Measurements from ENCODE around the gene SMIM1.
A peak's percentile ranks its signal among the peaks of the same experiment; 100 is the strongest.

Gene SMIM1

DNA sequence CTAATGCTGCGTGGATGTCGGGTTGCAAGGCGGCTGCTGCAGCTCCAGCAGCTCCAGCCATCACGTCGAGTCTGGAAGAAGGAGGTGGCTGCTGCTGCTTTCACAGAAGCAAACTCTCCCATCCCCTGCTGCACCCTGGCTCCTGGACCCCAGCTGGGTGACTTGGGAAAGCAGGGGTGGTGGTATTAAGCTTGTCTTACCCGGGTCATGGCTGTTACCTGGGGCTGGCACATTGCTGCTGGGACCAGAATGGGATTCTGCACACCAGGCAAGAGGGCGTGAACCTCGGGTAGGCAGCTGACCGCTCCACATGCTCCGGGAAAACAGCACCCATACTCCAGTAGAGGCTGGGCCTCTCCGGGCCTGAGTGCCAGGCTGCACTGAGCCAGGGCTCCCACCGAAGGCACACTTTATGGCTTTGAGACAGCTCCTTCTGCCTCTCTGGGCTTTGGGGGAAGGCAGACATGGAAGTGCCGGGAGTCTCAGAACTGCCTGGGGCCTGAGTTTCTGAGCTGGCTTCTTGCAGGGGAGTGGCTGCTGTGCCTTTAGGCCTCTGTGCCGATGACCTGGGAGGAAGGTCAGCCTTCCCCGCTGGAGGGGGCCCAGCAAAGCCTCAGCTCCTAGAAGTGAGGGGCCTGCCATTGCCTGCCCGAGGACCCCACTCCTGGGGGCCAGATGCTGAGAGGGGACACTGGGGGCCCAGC lies 1.2 kb downstream of the SMIM1 start:
- no peak overlapping the region for H3K4me3 Mint-ChIP-seq
- no peaks in the 10 kb centered on the region for H3K9me3 Mint-ChIP-seq
- H3K4me1 Mint-ChIP-seq (ENCODE audit: low read depth): peaks cover 35% of the 10 kb centered on the region
- intact Hi-C loops (cut with micrococcal nuclease): no loop called here
- no peak overlapping the region for H3K27ac Mint-ChIP-seq
- H3K36me3 Mint-ChIP-seq (ENCODE audit: low read depth): peaks cover 7% of the 10 kb centered on the region
- peaks cover 36% of the 10 kb centered on the region for H3K27me3 Mint-ChIP-seq

DNA sequence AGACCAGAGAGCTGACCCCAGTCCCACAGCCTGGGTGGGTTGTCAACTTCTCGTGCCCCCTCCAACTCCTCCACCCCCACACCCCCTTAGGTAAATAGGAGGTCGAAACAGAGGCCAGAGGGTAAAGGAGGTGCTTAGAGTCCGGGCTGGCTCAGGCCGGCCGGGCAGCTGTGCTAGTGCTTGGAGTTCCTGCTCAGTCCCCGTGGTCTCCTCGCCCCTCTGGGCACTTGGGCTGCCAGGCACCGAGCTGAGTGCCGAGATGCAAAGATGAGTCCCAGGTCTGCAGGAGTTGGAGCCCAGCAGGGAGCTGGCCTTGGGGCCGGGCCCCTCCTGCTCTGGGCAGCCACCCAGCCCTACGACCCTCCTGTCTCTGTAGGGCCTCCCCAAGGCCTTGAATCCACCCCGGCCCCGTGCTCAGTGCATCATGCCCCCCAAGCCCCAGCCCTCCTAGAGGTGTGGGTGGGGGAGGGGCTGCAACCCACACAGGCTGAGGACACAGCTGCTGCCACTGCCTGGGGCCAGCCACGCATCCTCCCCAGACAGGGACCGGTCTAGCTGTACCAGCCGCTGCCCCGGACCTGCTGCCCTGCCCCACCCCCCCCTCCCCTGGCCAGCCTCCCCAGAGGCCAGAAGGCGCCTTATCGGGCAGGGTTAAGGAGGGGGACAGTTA lies 1.9 kb downstream of the SMIM1 start:
- Mint-ChIP-seq H3K27ac (no peak overlapping the region), H3K4me3 (no peak overlapping the region), H3K27me3 (peaks cover 32% of the 10 kb centered on the region), H3K36me3 (ENCODE audit: low read depth) (peaks cover 14% of the 10 kb centered on the region), H3K9me3 (no peaks in the 10 kb centered on the region), H3K4me1 (ENCODE audit: low read depth) (peaks cover 42% of the 10 kb centered on the region)
- intact Hi-C loops (cut with micrococcal nuclease): no loop called here

DNA sequence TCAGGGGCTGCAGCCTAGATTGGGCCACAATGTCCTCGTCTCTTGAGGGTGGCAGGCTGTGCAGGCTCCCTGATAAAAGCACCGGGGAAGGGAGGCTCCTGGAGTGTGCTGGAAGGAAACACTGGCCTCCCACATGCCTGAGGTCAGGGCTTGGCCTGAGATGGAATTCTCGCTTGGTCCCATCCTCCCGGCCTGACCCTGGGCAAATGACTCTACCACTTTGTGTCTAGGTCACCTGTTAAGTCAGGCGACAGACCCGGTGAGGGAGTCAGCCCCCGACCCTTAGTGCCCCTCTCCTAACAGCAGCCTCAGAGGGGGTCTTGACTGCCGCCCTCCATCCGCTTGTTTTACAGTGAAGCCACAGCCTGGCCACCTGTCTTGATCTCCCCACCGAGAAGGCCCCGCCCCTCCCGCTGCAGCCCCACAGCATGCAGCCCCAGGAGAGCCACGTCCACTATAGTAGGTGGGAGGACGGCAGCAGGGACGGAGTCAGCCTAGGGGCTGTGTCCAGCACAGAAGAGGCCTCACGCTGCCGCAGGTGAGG lies 2.5 kb downstream of the SMIM1 start:
- intact Hi-C loops (cut with micrococcal nuclease): no loop called here
- Mint-ChIP-seq H3K36me3 (ENCODE audit: low read depth) (peaks cover 20% of the 10 kb centered on the region), H3K9me3 (no peaks in the 10 kb centered on the region), H3K27me3 (peaks cover 32% of the 10 kb centered on the region), H3K27ac (no peak overlapping the region), H3K4me3 (peak overlapping the region; percentile 34), H3K4me1 (ENCODE audit: low read depth) (peaks cover 46% of the 10 kb centered on the region)

DNA sequence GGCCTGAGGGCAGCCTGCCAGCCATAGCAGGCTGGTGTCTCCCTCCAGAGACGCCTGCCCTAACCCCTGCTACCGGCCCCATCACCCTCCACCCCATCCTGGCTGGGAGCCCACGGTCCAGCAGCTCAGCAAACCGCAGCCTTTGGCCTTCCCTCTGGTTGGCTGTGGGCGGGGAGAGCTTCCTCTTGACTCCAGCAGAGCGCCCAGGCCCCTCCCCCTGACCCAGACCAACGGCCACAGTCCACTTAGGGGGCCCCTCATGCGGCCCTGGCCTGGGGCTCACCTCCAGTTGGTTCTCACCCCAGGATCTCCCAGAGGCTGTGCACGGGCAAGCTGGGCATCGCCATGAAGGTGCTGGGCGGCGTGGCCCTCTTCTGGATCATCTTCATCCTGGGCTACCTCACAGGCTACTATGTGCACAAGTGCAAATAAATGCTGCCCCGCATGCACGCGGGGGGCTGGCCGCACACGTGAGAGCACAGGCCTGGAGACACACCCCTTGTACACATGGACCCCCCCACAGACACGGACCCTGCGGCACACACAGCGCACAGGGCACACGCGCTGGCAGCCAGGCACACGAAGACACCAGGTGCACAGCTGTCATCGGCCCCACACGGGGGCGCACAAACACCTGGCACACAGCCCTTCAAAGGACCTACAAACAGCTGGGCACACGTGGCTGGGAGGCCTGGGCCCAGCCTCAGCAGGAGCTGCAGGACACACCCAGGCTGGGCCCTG lies 3.1 kb downstream of the SMIM1 start:
- Mint-ChIP-seq H3K4me3 (peak overlapping the region; percentile 34), H3K27me3 (peaks cover 27% of the 10 kb centered on the region), H3K4me1 (ENCODE audit: low read depth) (peaks cover 46% of the 10 kb centered on the region), H3K9me3 (no peaks in the 10 kb centered on the region), H3K27ac (peak overlapping the region; percentile 12), H3K36me3 (ENCODE audit: low read depth) (peaks cover 26% of the 10 kb centered on the region)
- intact Hi-C loops (cut with micrococcal nuclease): no loop called here

DNA sequence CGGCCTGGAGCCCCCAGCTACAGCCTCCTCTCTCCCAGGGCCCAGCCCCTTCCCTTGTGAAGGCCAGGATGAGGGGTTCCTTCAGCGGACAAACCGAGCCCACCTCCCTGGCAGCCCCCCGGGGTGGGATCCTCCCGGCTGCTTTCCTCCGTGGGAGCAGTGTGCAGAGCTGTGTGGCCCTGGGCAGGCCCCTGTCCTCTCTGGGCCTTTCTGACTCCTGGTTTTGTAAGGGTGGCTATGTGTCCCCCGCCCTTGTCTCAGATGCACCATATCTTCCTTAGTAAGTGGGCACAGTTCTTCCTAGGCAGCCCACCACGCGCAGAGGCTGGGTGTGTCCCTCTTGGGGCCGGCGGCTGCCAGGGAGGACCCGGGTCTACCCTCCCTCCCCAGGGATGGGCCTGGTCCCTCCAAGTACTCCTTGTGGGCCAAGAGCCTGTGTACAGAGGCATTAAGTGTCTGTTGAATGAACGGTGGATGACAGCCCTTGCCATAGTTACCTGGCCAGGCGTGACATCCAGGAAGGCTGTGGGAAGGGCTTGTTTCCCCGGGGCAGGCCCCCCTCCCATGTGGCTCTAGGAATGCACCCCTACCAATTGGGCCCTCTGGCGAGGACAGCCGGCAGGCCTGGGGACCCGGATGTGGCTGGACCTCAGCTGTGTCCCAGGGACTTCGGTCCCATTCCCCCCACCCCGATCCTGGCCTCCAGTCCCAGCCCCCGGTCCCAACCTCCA lies 3.8 kb downstream of the SMIM1 start:
- intact Hi-C loops (cut with micrococcal nuclease): no loop called here
- Mint-ChIP-seq H3K36me3 (ENCODE audit: low read depth) (peaks cover 34% of the 10 kb centered on the region), H3K4me3 (no peak overlapping the region), H3K27ac (peak overlapping the region; percentile 12), H3K9me3 (no peaks in the 10 kb centered on the region), H3K4me1 (ENCODE audit: low read depth) (peaks cover 45% of the 10 kb centered on the region), H3K27me3 (peaks cover 19% of the 10 kb centered on the region)

DNA sequence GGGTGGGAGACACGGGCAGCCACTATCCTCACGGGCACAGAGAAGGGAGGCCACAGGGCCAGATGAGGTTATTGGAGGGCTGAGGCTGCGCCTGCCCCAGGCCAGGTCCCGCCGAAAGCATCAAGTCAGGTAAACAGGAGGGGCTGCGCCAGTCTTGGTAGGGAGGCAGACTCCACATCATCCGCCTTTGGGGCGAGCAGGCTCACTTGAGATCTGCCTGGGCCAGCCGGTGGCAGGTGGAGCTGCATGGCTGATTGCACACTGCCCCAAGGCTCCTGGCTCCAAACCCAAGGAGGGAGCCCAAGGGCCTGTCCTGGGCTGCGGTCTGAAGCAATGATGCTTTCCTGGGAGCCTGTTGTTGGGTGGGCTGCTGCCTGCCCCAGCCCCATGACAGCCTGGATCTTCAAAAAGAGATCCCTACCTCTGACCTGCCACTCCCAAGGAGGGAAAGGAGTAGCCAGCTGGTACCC lies 4.6 kb downstream of the SMIM1 start:
- peaks cover 41% of the 10 kb centered on the region for H3K36me3 Mint-ChIP-seq (ENCODE audit: low read depth)
- H3K4me1 Mint-ChIP-seq (ENCODE audit: low read depth): peaks cover 39% of the 10 kb centered on the region
- H3K27me3 Mint-ChIP-seq: peaks cover 12% of the 10 kb centered on the region
- intact Hi-C loops (cut with micrococcal nuclease): no loop called here
- no peak overlapping the region for H3K27ac Mint-ChIP-seq
- no peak overlapping the region for H3K4me3 Mint-ChIP-seq
- no peaks in the 10 kb centered on the region for H3K9me3 Mint-ChIP-seq

DNA sequence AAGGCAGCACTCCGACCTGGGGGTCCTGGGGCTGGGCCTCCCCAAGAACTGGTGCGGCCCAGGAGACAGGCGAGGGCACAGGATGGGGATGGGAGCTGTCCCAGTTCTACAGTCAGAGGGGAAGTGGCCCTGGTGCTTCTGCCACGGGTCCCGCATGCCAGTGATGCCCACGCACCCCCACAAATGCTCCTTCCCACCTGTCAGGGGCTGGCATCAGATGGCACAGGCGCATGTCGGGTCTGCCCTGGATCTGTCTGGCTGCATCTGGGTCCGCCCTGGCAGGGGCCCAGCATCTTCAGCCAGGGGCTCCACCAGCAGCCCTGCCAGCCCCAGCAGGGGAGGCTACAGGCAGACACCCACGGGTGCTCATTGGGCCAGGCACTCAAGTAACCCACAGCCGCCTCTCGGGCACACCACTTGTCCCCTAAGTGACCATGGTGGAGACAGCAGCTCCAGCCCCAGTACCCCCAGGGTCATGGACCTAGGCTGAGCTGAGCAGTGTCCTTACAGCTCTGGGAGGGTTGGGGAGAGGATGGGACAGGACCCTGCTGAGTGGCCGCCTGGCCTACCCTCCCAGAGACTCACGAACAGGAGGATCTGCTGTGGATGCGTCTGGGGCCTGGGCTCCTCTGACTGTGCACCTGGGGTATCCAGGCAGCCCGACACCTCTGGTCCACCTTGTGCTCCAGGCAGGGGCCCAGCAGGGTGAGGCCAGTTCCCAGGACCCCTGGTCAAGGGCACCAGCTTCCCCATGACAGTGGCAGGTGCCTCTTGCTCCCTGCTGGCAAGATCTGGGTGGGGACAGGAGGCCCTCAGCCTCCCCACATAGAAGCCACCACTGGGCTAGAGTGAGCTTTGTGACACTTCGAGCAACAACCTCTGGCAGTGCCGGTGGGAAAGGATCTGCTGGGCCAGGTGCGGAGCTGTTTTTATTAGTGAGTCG lies 5.4 kb downstream of the SMIM1 start:
- H3K27ac Mint-ChIP-seq: no peak overlapping the region
- H3K9me3 Mint-ChIP-seq: no peaks in the 10 kb centered on the region
- no peak overlapping the region for H3K4me3 Mint-ChIP-seq
- peaks cover 49% of the 10 kb centered on the region for H3K36me3 Mint-ChIP-seq (ENCODE audit: low read depth)
- intact Hi-C loops (cut with micrococcal nuclease): no loop called here
- H3K4me1 Mint-ChIP-seq (ENCODE audit: low read depth): peaks cover 38% of the 10 kb centered on the region
- H3K27me3 Mint-ChIP-seq: peaks cover 10% of the 10 kb centered on the region

DNA sequence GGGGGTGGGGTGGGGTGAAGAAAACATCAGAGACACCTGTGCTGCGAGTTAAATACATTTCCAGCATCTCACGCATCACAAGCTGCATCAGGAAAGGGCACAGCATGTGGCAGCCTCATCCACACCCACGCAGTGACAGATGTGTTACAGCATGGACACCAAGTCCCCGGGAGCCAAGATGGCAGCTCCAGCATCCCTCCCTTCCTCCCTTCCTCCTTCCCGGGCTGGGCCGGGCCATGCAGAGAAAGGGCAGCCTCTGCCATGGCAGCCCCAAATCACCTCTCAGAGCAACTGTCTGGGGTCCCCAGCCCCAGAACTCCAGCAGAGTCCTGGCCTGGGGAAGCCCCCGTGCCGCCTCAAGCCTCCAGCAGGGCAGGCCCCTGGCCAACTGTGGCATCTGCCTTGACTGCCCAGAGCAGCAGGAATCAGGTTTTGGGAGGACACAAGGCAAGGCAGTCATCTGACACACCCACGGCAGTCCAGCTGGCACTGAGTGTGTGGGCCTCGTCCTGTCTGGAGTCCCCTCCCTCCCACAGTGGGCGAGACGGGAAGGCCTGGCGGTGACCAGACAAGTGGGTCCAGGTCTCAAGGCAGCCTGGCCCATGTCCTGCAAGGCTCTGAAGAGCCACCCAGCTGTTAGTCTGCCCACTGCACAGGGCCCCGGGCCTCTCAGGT lies 6.2 kb downstream of the SMIM1 start:
- intact Hi-C loops (cut with micrococcal nuclease): no loop called here
- no peak overlapping the region for H3K4me3 Mint-ChIP-seq

DNA sequence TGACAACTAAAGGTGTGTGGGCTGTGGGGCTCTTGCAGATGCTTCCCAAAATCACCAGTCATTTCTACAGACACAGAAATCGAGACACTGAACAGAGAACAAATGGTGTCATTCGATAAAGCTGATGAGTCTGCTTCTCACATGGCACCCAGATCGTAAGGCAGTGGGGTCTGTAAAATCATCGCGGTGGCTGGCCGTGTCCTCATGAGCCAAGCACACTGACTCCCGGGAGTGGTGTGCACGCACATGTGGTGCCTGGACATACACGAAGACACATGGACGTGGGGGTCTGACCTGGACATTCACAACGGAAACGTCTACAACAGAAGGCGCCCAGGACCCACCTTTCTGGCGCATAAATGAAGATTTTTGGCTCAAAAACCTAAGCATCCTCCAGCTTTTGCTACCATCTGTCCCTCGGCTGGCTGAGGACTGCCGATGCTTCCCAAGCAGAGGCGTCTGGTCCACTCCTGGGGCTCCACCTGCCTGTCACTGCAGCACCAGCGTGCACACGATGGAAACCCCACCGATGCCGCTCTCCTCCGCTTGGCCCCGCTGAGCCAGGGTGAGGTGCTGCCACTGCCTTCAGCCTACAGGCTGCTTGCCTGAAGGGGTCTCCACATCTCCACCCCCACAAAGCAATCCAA lies 6.8 kb downstream of the SMIM1 start:
- intact Hi-C loops (cut with micrococcal nuclease): no loop called here
- Mint-ChIP-seq H3K9me3 (no peaks in the 10 kb centered on the region), H3K27ac (no peak overlapping the region)

More for the DNA sequence above, 6.2 kb downstream of the SMIM1 start:
- H3K9me3 Mint-ChIP-seq: no peaks in the 10 kb centered on the region
- H3K4me1 Mint-ChIP-seq (ENCODE audit: low read depth): peaks cover 33% of the 10 kb centered on the region
- H3K27ac Mint-ChIP-seq: no peak overlapping the region
- peaks cover 57% of the 10 kb centered on the region for H3K36me3 Mint-ChIP-seq (ENCODE audit: low read depth)
- peaks cover 3% of the 10 kb centered on the region for H3K27me3 Mint-ChIP-seq

DNA sequence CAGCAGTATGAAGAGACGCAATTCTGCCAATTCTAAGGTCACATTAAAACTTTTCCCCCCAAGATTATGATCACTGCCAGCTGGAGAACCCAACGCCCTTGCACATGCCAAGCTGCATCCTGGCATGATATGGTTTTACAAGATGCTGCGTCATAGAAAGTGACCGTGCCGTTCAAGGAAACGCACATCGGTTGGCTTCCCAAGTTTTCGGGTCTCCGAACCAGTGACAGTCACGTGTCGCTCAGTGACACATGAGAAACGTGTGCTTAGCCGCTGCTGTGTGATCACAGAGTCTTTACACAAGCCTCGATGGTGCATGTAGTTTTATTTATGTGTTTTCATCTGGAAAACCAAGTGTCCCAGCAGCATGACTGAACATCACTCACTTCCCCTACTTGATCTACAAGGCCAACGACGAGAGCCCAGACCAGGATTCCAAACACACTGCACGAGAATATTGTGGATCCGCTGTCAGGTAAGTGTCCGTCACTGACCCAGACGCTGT lies 7.4 kb downstream of the SMIM1 start:
- peaks cover 31% of the 10 kb centered on the region for H3K4me1 Mint-ChIP-seq (ENCODE audit: low read depth)
- no peak overlapping the region for H3K27ac Mint-ChIP-seq
- no peaks in the 10 kb centered on the region for H3K27me3 Mint-ChIP-seq
- no peaks in the 10 kb centered on the region for H3K9me3 Mint-ChIP-seq
- no peak overlapping the region for H3K4me3 Mint-ChIP-seq
- intact Hi-C loops (cut with micrococcal nuclease): no loop called here
- H3K36me3 Mint-ChIP-seq (ENCODE audit: low read depth): peaks cover 69% of the 10 kb centered on the region

More for the DNA sequence above, 6.8 kb downstream of the SMIM1 start:
- Mint-ChIP-seq H3K27me3 (peaks cover 2% of the 10 kb centered on the region), H3K4me1 (ENCODE audit: low read depth) (peaks cover 33% of the 10 kb centered on the region), H3K4me3 (no peak overlapping the region), H3K36me3 (ENCODE audit: low read depth) (peaks cover 64% of the 10 kb centered on the region)

DNA sequence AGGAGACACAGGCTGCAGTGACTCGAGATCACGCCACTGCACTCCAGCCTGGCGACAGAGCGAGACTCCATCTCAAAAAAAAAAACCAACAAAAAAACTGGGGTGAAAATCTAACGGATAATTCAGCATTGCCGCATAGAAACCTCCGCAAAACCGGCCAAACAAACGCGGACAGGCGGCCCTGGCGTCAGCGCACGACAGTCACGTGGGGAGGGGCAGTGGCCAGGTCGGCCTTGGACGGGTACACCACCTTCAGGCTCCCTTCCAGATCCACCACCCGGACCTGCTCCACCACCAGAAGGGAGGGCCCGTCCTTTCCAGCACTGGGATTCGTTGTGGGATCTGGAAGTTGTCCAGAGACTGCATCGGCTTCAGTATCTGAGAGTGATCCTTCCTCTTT lies 8.4 kb downstream of the SMIM1 start:
- Mint-ChIP-seq H3K27me3 (no peaks in the 10 kb centered on the region), H3K36me3 (ENCODE audit: low read depth) (peaks cover 79% of the 10 kb centered on the region), H3K9me3 (no peaks in the 10 kb centered on the region), H3K4me1 (ENCODE audit: low read depth) (peaks cover 22% of the 10 kb centered on the region), H3K27ac (no peak overlapping the region), H3K4me3 (no peak overlapping the region)
- intact Hi-C loops (cut with micrococcal nuclease): no loop called here

All from dendritic cell treated with granulocyte-macrophage colony-stimulating factor and Interleukin-4, amounts not matched to agents 40 ng/mL and 50 ng/mL, for 4 days (primary cell).